Heart left ventricle (tissue), 16 donors: ENCODE measurements around the gene NKTR. TPM values are rescaled to one million over a fixed set of nuclear protein-coding genes. Genes with fewer than 3 reads are reported as not detected.
A peak's percentile ranks its signal among the peaks of the same experiment; 100 is the strongest.

Experiments
- ATAC-seq, 4 donors: fragments of 200-7000 bp; cut with Tn5 transposase; one replicate each; pipeline ENCODE4 v1.9.1; 2020 to 2022; ENCODE audit warnings: moderate library complexity in 4 of 4, mild to moderate bottlenecking in 3 of 4, moderate number of reproducible peaks in 1 of 4
- DNase-seq, 5 donors: peaks; one replicate each; pipeline ENCODE4 v3.0.0-alpha.2; 2020
- H3K27ac ChIP-seq, 12 donors: fragments of 200-600 bp; sonication (generic) in 4 of 12; one replicate each; pipeline versions ENCODE4 v1.5.0 to v1.8.0; 2016 to 2022; ENCODE audit warnings: mild to moderate bottlenecking in 2 of 12
- H3K27me3 ChIP-seq, 9 donors: fragments of 200-600 bp; sonication (generic) in 2 of 9; one replicate each; pipeline versions ENCODE4 v1.5.1 to v1.8.0; 2016 to 2022; ENCODE audit warnings: mild to moderate bottlenecking in 3 of 9
- H3K36me3 ChIP-seq, 9 donors: fragments of 200-600 bp; sonication (generic) in 2 of 9; one replicate each; pipeline versions ENCODE4 v1.5.0 to v1.8.0; 2018 to 2022; ENCODE audit warnings: mild to moderate bottlenecking in 2 of 9
- H3K4me1 ChIP-seq, 12 donors: fragments of 200-600 bp; sonication (generic) in 4 of 12; one replicate each; pipeline versions ENCODE4 v1.5.0 to v1.8.0; 2016 to 2022; ENCODE audit warnings: mild to moderate bottlenecking in 3 of 12
- H3K4me3 ChIP-seq, 12 donors: fragments of 200-600 bp; sonication (generic) in 4 of 12; one replicate each; pipeline versions ENCODE4 v1.5.0 to v1.8.0; 2017 to 2022; ENCODE audit warnings: mild to moderate bottlenecking in 9 of 12, moderate library complexity in 4 of 12
- H3K9me3 ChIP-seq, 12 donors: fragments of 200-600 bp; sonication (generic) in 4 of 12; one replicate each; pipeline versions ENCODE4 v1.5.0 to v1.8.0; 2016 to 2022; ENCODE audit warnings: mild to moderate bottlenecking in 1 of 12
- CTCF ChIP-seq, 12 donors: fragments of 200-600 bp; sonication (generic) in 4 of 12; IDR thresholded peaks; one replicate each; pipeline versions ENCODE4 v1.5.0 to v1.8.0; 2018 to 2022; ENCODE audit warnings: antibody characterized with exemption in 12 of 12, mild to moderate bottlenecking in 5 of 12
- POLR2A ChIP-seq, 2 donors: fragments of 450-650 bp; IDR thresholded peaks; one replicate each; pipeline ENCODE4 v1.6.1; 2017; ENCODE audit warnings: antibody characterized with exemption in 2 of 2, mild to moderate bottlenecking in 2 of 2, moderate library complexity in 2 of 2
- WGBS, 4 donors: extraction: QIAGEN DNeasy Blood & Tissue Kit in 2 of 4; methylation state at CpG; one replicate each; pipeline versions ENCODE4 v1.1.5 to v1.1.7; 2013 to 2018; 5-methylcytosine and 5-hydroxymethylcytosine counted together
- intact Hi-C, 10 donors: fragments of 100-400 bp; cut with DNase I; formaldehyde crosslinking; loops; one replicate each; pipeline versions ENCODE4 v1.11.1 to v1.14.2; 2022
- polyA plus RNA-seq, 2 donors: library from polyadenylated mRNA; stranded (reverse); fragments of 200-250 nt; gene quantifications; one replicate each; pipeline ENCODE4 v1.2.3, GENCODE V29; 2013
- total RNA-seq, 9 donors: library from RNA; depleted of rRNA in 2 of 9; stranded (reverse); fragments of >200 nt in 2 of 9; fragmentation: NEBNext Ultra II Directional in 3 of 9; extraction: Animal tissue kit (Norgen Biotek cat#: 25700) in 3 of 9; gene quantifications; one replicate each; pipeline versions ENCODE4 v1.1.0 to v1.2.4, GENCODE V29; 2016 to 2023
- donor health status: ischemic (EF 13 %, LVEDD 7.1; RV severe dilation, severe dysfunction).
- donor health status: healthy with polysubstance abuse.
- donor health status: DM: no; HTN: yes; CAD: no.
- donor health status: DM: no; HTN: no; CAD: no.
- donor health status: ischemic (EF 25% LVEDD 6.9; RV normal size, moderate dysfunction).
- donor health status: ischemic (EF 25% LVEDD 5.7; RV mildly dilated, moderate dysfunction).
- donor health status: healthy.
- donor health status: DM: yes; HTN: yes; CAD: no.
- donor health status: ischemic (EF 35%, LVEDD 5.7; RV mildly dilated, moderate dysfunction).
- donor health status: nonischemic (EF 11% LVEDD 7.7; RV severe dilation, severe dysfunction).
- donor health status: DM: yes; HTN: yes; CAD: no.
- donor health status: PGD.
- donor health status: ischemic (EF 29% LVEDD 5.4; RV normal size, mild dysfunction).
- donor health status: nonischemic (EF 23%, LVEDD 6.1; RV moderate dilation, normal function).

The NKTR gene
- total and polyA plus RNA-seq, 11 donors, result 10.7 to 40.6 (median 20.9) TPM

- TF ChIP-seq POLR2A (IDR thresholded peaks at IDR 0.05) (no peak), CTCF (IDR thresholded peaks at IDR 0.05) (no peak)
- DNase-seq (no peak), ATAC-seq (no peak)
- WGBS, 4 donors, result 95 to 96% (median 95%) methylated on average over 19 to 20 of the region's 20 CpGs
- H3K4me1 ChIP-seq, result peaks cover 0 to 24% (median 9%) of the 10 kb centered on the region in 12 donors
- no peaks in the 10 kb centered on the region for H3K27me3 ChIP-seq
- peaks cover 0 to 23% (median 10%) of the 10 kb centered on the region in 9 donors for H3K36me3 ChIP-seq
- intact Hi-C loops, result loop anchor here in 3 of 10 donors (1.0 to 10.0 kb wide), 3 partner anchors 11 to 158 kb away; partner anchors contain the start of genes NKTR (in 1 of the 3) and ZBTB47 (in 1 of the 3)
- H3K4me3 ChIP-seq, result peak overlapping the region in 9 of 12 donors; percentile 60 to 93 (median 74)
- H3K27ac ChIP-seq, result peak overlapping the region in 5 of 12 donors; percentile 82 to 89 (median 83)
- H3K9me3 ChIP-seq, result no peaks in the 10 kb centered on the region
Observed at GRCh38 chr3:42589382-42590109, 10.9 kb upstream of the NKTR start.

- Histone ChIP-seq H3K36me3 (peaks cover 0 to 33% (median 20%) of the 10 kb centered on the region in 9 donors), H3K27ac (peak overlapping the region; percentile 25 to 89 (median 80)), H3K4me1 (peaks cover 0 to 24% (median 9%) of the 10 kb centered on the region in 12 donors), H3K4me3 (peak overlapping the region; percentile 54 to 93 (median 74)), H3K9me3 (no peaks in the 10 kb centered on the region), H3K27me3 (no peaks in the 10 kb centered on the region)
- intact Hi-C loops, result loop anchor here in 1 of 10 donors (1.0 kb wide), 1 partner anchor 9 kb away; the partner anchor contains the start of gene NKTR
- no peak for TF ChIP-seq POLR2A (IDR thresholded peaks at IDR 0.05)
- no peak for TF ChIP-seq CTCF (IDR thresholded peaks at IDR 0.05)
- ATAC-seq, result peak in 3 of 4 donors; percentile 9 to 15 (median 11)
- WGBS, 4 donors, result 8 to 15% (median 12%) methylated on average over 37 to 44 of the region's 44 CpGs
- DNase-seq, result no peak
Observed at GRCh38 chr3:42590989-42591756, 9.3 kb upstream of the NKTR start.

- H3K27ac ChIP-seq, result peak overlapping the region in 5 of 12 donors; percentile 77 to 86 (median 82)
- no peaks in the 10 kb centered on the region for H3K27me3 ChIP-seq
- no peak for TF ChIP-seq CTCF (IDR thresholded peaks at IDR 0.05)
- TF ChIP-seq POLR2A (IDR thresholded peaks at IDR 0.05), result no peak
- peak overlapping the region in 6 of 12 donors; percentile 60 to 93 (median 79) for H3K4me3 ChIP-seq
- 70 to 79% (median 79%) methylated on average over 4 of the region's 4 CpGs for WGBS, 4 donors
- peaks cover 0 to 24% (median 9%) of the 10 kb centered on the region in 12 donors for H3K4me1 ChIP-seq
- intact Hi-C loops, result no loop called here
- H3K9me3 ChIP-seq, result no peaks in the 10 kb centered on the region
- H3K36me3 ChIP-seq, result peaks cover 0 to 33% (median 20%) of the 10 kb centered on the region in 9 donors
- ATAC-seq (no peak), DNase-seq (no peak)
Observed at GRCh38 chr3:42591811-42592210, 8.7 kb upstream of the NKTR start.

- Histone ChIP-seq H3K36me3 (peaks cover 0 to 33% (median 20%) of the 10 kb centered on the region in 9 donors), H3K27ac (no peak overlapping the region), H3K4me3 (no peak overlapping the region), H3K9me3 (no peaks in the 10 kb centered on the region), H3K4me1 (peaks cover 0 to 24% (median 9%) of the 10 kb centered on the region in 12 donors), H3K27me3 (no peaks in the 10 kb centered on the region)
- ATAC-seq (no peak), DNase-seq (no peak)
- WGBS, 4 donors, result 88 to 95% (median 91%) methylated on average over 1 of the region's 1 CpG
- TF ChIP-seq POLR2A (IDR thresholded peaks at IDR 0.05), result no peak
- intact Hi-C loops, result no loop called here
Observed at GRCh38 chr3:42593635-42594034, 6.9 kb upstream of the NKTR start.
